ENCODE measurements around the gene POLR1A. TPM values are rescaled to one million over a fixed set of nuclear protein-coding genes. Genes with fewer than 3 reads are reported as not detected.

POLR1A gene
- total RNA-seq, 5 donors from 2014 or later (not counting 1 experiment from before 2014, with no cell fraction given), result 22.0 to 28.7 (median 25.7) TPM

DNA sequence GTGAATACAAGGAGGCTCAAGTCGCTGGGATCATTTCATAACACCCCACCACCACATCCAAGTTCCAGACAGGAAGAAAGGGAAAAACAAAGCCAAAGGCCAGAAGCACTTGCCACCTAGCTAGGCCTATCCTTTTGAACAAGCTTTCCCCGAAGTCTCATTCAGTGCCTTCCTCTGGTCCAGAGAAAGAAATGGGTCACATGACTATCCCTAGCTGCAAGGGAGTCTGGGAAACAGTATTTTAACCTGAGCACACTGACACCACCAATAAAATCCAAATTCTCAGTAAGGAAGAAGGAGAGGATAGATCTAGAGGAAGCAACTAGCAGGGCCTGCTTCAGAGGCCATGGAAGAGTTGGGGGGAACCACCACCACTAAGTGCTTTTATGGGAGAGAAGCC, 91.2 kb downstream of the POLR1A start:
- H3K9me3 ChIP-seq, result no peaks in the 10 kb centered on the region
- H3K9me3 Mint-ChIP-seq, result peaks cover 6 to 12% (median 12%) of the 10 kb centered on the region in 3 donors
- no peak overlapping the region for H3K4me3 Mint-ChIP-seq
- H3K36me3 ChIP-seq (ENCODE audit: control insufficient read depth in 2 of 2, extremely low read depth in 1 of 2, insufficient read depth in 1 of 2, low read length in 1 of 2), result no peaks in the 10 kb centered on the region
- peaks cover 12% of the 10 kb centered on the region for H3K36me3 Mint-ChIP-seq
- ChIA-PET CTCF (no interaction called here), POLR2A (no interaction called here)
- DNase-seq (no peak), ATAC-seq (replicated peaks in 1 of 4) (no peak)
- no peak overlapping the region for H3K4me3 ChIP-seq (ENCODE audit: control insufficient read depth in 1 of 2, extremely low read depth in 1 of 2, low read length in 1 of 2)
- no peaks in the 10 kb centered on the region for H3K27me3 Mint-ChIP-seq
- H3K27ac Mint-ChIP-seq, result no peak overlapping the region
- peaks cover 9 to 20% (median 11%) of the 10 kb centered on the region in 3 donors for H3K4me1 Mint-ChIP-seq
- 100% methylated on average over 1 of the region's 2 CpGs for WGBS (ENCODE audit: insufficient coverage)
- no peaks in the 10 kb centered on the region for H3K27me3 ChIP-seq (replicated peaks in 1 of 2; ENCODE audit: control insufficient read depth in 2 of 2, extremely low read depth in 1 of 2, insufficient read depth in 2 of 2, low read length in 1 of 2)
- H3K4me1 ChIP-seq (ENCODE audit: control insufficient read depth in 1 of 2, extremely low read depth in 1 of 2, insufficient read depth in 2 of 2, low read length in 2 of 2), result peaks cover 6 to 17% of the 10 kb centered on the region in 2 experiments
- no peak overlapping the region for H3K27ac ChIP-seq (ENCODE audit: low read length)

DNA sequence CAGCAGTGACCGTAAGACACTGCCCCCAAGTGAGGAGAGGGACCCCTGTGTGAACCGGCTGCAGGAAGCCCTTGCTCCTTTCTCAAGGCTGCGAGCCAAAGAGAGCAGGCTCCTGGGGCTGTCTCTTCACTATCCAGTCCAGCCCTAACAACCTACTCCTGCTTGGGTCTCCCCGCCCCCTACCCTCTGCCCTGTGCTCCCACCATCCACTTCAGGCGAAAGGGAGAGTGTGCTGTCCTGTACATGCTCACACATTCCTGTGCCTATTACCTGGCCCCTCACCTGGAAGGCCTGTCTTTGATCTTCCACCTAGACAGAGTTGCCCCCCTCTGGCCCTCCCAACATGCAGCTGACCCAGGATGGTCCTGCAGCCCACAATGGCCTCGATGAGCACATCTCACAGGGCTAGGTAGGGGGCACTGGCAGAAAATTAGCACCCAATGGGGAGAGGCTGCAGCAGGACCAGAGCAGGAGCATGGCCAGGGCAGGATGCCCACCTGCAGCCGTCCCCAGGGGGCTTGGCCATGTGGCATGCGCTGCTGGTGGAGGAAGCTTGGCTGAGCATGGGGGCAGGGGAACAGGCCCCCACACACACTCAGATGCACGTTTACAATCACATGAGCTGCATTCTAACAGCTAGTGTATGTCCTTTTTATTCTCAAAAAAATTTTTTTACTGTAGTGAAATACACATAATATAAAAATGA, 93.5 kb downstream of the POLR1A start:
- H3K9me3 Mint-ChIP-seq, result peaks cover 6 to 12% (median 12%) of the 10 kb centered on the region in 3 donors
- no peak overlapping the region for H3K27ac Mint-ChIP-seq
- CTCF ChIA-PET, result no interaction called here
- no peak overlapping the region for H3K27ac ChIP-seq (ENCODE audit: low read length)
- H3K4me3 ChIP-seq (ENCODE audit: control insufficient read depth in 1 of 2, extremely low read depth in 1 of 2, low read length in 1 of 2), result no peak overlapping the region
- peaks cover 6 to 11% of the 10 kb centered on the region in 2 experiments for H3K4me1 ChIP-seq (ENCODE audit: control insufficient read depth in 1 of 2, extremely low read depth in 1 of 2, insufficient read depth in 2 of 2, low read length in 2 of 2)
- H3K27me3 ChIP-seq (replicated peaks in 1 of 2; ENCODE audit: control insufficient read depth in 2 of 2, extremely low read depth in 1 of 2, insufficient read depth in 2 of 2, low read length in 1 of 2), result no peaks in the 10 kb centered on the region
- no peaks in the 10 kb centered on the region for H3K27me3 Mint-ChIP-seq
- H3K36me3 ChIP-seq (ENCODE audit: control insufficient read depth in 2 of 2, extremely low read depth in 1 of 2, insufficient read depth in 1 of 2, low read length in 1 of 2), result no peaks in the 10 kb centered on the region
- peaks cover 6 to 13% (median 7%) of the 10 kb centered on the region in 3 donors for H3K4me1 Mint-ChIP-seq
- 95% methylated on average over 5 of the region's 9 CpGs for WGBS (ENCODE audit: insufficient coverage)
- H3K9me3 ChIP-seq, result no peaks in the 10 kb centered on the region
- no peak overlapping the region for H3K4me3 Mint-ChIP-seq
- no peak for ATAC-seq (replicated peaks in 1 of 4)
- DNase-seq, result no peak
- H3K36me3 Mint-ChIP-seq, result peaks cover 12% of the 10 kb centered on the region
- POLR2A ChIA-PET, result no interaction called here

DNA sequence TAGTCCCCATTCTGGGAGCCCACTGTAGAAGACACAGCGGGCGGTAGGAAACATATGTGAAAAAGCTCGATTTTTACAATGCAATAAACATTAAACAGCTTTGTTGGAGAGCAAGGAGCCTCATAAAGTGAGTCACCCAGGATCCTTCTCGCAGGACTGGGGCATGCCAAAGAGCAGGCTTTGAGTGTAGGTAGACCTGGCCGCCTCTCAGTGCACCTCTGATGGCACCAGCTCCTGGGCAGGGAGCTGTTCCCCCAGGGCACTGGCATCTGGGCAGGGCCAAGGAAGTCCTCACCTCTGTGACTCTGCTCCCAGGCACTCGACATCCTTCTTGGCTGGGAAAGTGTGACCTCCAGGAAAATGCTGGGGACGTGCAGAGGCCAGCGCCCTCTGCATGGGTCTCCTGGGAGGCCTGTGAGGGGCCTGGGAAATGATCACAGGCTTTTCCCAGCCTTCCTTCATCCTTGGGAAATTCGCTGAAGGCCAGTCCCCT, 94.2 kb downstream of the POLR1A start:
- no peaks in the 10 kb centered on the region for H3K27me3 Mint-ChIP-seq
- 89% methylated on average over 7 of the region's 9 CpGs for WGBS (ENCODE audit: insufficient coverage)
- H3K36me3 ChIP-seq (ENCODE audit: control insufficient read depth in 2 of 2, extremely low read depth in 1 of 2, insufficient read depth in 1 of 2, low read length in 1 of 2), result no peaks in the 10 kb centered on the region
- no peak overlapping the region for H3K27ac Mint-ChIP-seq
- H3K4me3 ChIP-seq (ENCODE audit: control insufficient read depth in 1 of 2, extremely low read depth in 1 of 2, low read length in 1 of 2), result no peak overlapping the region
- no peaks in the 10 kb centered on the region for H3K27me3 ChIP-seq (replicated peaks in 1 of 2; ENCODE audit: control insufficient read depth in 2 of 2, extremely low read depth in 1 of 2, insufficient read depth in 2 of 2, low read length in 1 of 2)
- DNase-seq, result no peak
- peaks cover 11 to 15% (median 12%) of the 10 kb centered on the region in 3 donors for H3K9me3 Mint-ChIP-seq
- H3K4me1 Mint-ChIP-seq, result peaks cover 0 to 6% (median under 1%) of the 10 kb centered on the region in 3 donors
- ChIA-PET CTCF (no interaction called here), POLR2A (no interaction called here)
- no peaks in the 10 kb centered on the region for H3K9me3 ChIP-seq
- H3K36me3 Mint-ChIP-seq, result peaks cover 12% of the 10 kb centered on the region
- no peak for ATAC-seq (replicated peaks in 1 of 4)
- peaks cover under 1 to 4% of the 10 kb centered on the region in 2 experiments for H3K4me1 ChIP-seq (ENCODE audit: control insufficient read depth in 1 of 2, extremely low read depth in 1 of 2, insufficient read depth in 2 of 2, low read length in 2 of 2)
- no peak overlapping the region for H3K27ac ChIP-seq (ENCODE audit: low read length)
- H3K4me3 Mint-ChIP-seq, result no peak overlapping the region

GRCh38 chr2:86010083-86010482, 95.6 kb downstream of the POLR1A start:
- Mint-ChIP-seq H3K27me3 (no peaks in the 10 kb centered on the region), H3K9me3 (peaks cover 12 to 15% (median 12%) of the 10 kb centered on the region in 3 donors), H3K4me3 (no peak overlapping the region), H3K36me3 (peaks cover 12% of the 10 kb centered on the region), H3K27ac (no peak overlapping the region), H3K4me1 (peaks cover 0 to 1% (median 0%) of the 10 kb centered on the region in 3 donors)
- H3K36me3 ChIP-seq (ENCODE audit: control insufficient read depth in 2 of 2, extremely low read depth in 1 of 2, insufficient read depth in 1 of 2, low read length in 1 of 2), result no peaks in the 10 kb centered on the region
- no peaks in the 10 kb centered on the region for H3K27me3 ChIP-seq (replicated peaks in 1 of 2; ENCODE audit: control insufficient read depth in 2 of 2, extremely low read depth in 1 of 2, insufficient read depth in 2 of 2, low read length in 1 of 2)
- no peak overlapping the region for H3K27ac ChIP-seq (ENCODE audit: low read length)
- ChIA-PET CTCF (interaction anchor here in 1 of 2 donors (0.6 kb wide), 1 partner anchor 661 kb away, joined by 3 read pairs; no protein-coding TSS in a partner anchor), POLR2A (no interaction called here)
- H3K9me3 ChIP-seq, result no peaks in the 10 kb centered on the region
- no peak overlapping the region for H3K4me3 ChIP-seq (ENCODE audit: control insufficient read depth in 1 of 2, extremely low read depth in 1 of 2, low read length in 1 of 2)
- H3K4me1 ChIP-seq (ENCODE audit: control insufficient read depth in 1 of 2, extremely low read depth in 1 of 2, insufficient read depth in 2 of 2, low read length in 2 of 2), result no peaks in the 10 kb centered on the region
- no peak for ATAC-seq (replicated peaks in 1 of 4)
- DNase-seq, result no peak

- DNase-seq (no peak), ATAC-seq (replicated peaks in 1 of 4) (no peak)
- Histone ChIP-seq H3K36me3 (ENCODE audit: control insufficient read depth in 2 of 2, extremely low read depth in 1 of 2, insufficient read depth in 1 of 2, low read length in 1 of 2) (no peaks in the 10 kb centered on the region), H3K27me3 (replicated peaks in 1 of 2; ENCODE audit: control insufficient read depth in 2 of 2, extremely low read depth in 1 of 2, insufficient read depth in 2 of 2, low read length in 1 of 2) (no peaks in the 10 kb centered on the region), H3K4me1 (ENCODE audit: control insufficient read depth in 1 of 2, extremely low read depth in 1 of 2, insufficient read depth in 2 of 2, low read length in 2 of 2) (peaks cover 0 to under 1% of the 10 kb centered on the region in 2 experiments), H3K4me3 (ENCODE audit: control insufficient read depth in 1 of 2, extremely low read depth in 1 of 2, low read length in 1 of 2) (no peak overlapping the region), H3K27ac (ENCODE audit: low read length) (no peak overlapping the region), H3K9me3 (no peaks in the 10 kb centered on the region)
- Mint-ChIP-seq H3K4me3 (no peak overlapping the region), H3K36me3 (no peaks in the 10 kb centered on the region), H3K4me1 (peaks cover 0 to 2% (median 0%) of the 10 kb centered on the region in 3 donors), H3K9me3 (peaks cover 0 to 7% (median 6%) of the 10 kb centered on the region in 3 donors), H3K27ac (no peak overlapping the region), H3K27me3 (no peaks in the 10 kb centered on the region)
- POLR2A ChIA-PET, result no interaction called here
- CTCF ChIA-PET, result no interaction called here
- WGBS (ENCODE audit: insufficient coverage), result 83% methylated on average over 1 of the region's 2 CpGs
Measured at GRCh38 chr2:86006524-86006923, 99.2 kb downstream of the POLR1A start.

- Histone ChIP-seq H3K4me3 (ENCODE audit: control insufficient read depth in 1 of 2, extremely low read depth in 1 of 2, low read length in 1 of 2) (no peak overlapping the region), H3K27ac (ENCODE audit: low read length) (no peak overlapping the region), H3K9me3 (no peaks in the 10 kb centered on the region), H3K4me1 (ENCODE audit: control insufficient read depth in 1 of 2, extremely low read depth in 1 of 2, insufficient read depth in 2 of 2, low read length in 2 of 2) (peaks cover 17 to 23% of the 10 kb centered on the region in 2 experiments), H3K36me3 (ENCODE audit: control insufficient read depth in 2 of 2, extremely low read depth in 1 of 2, insufficient read depth in 1 of 2, low read length in 1 of 2) (no peaks in the 10 kb centered on the region), H3K27me3 (replicated peaks in 1 of 2; ENCODE audit: control insufficient read depth in 2 of 2, extremely low read depth in 1 of 2, insufficient read depth in 2 of 2, low read length in 1 of 2) (no peaks in the 10 kb centered on the region)
- Mint-ChIP-seq H3K4me3 (no peak overlapping the region), H3K27ac (no peak overlapping the region), H3K4me1 (peaks cover 23 to 28% (median 23%) of the 10 kb centered on the region in 3 donors), H3K27me3 (no peaks in the 10 kb centered on the region), H3K36me3 (no peaks in the 10 kb centered on the region), H3K9me3 (peaks cover 0 to 11% (median 9%) of the 10 kb centered on the region in 3 donors)
- WGBS (ENCODE audit: insufficient coverage), result 100% methylated on average over 1 of the region's 3 CpGs
- no peak for DNase-seq
- ChIA-PET POLR2A (no interaction called here), CTCF (no interaction called here)
- no peak for ATAC-seq (replicated peaks in 1 of 4)
Measured at GRCh38 chr2:86003967-86004366, 101.7 kb downstream of the POLR1A start.

All from T-cell (primary cell).